ENCODE measurements around the gene SETD1B. TPM values are rescaled to one million over a fixed set of nuclear protein-coding genes. Genes with fewer than 3 reads are reported as not detected.

SETD1B gene
- total RNA-seq, 1 donor = 4.7 TPM

DNA sequence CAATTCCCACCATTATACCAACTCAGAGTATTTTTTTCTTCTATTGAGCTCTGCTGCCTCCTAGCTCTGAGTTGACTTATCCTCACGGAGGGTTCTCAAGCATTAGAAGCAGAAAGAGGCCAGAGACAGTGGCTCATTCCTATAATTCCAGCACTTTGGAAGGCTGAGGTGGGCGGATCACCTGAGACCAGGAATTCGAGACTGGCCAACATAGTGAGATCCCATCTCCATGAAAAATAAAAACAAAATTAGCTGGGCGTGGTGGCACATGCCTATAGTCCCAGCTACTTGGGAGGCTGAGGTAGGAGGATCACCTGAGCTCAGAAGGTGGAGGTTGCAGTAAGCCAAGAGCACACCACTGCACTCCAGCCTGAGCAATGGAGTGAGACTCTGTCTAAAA lies 33.9 kb downstream of the SETD1B start:
- TF ChIP-seq, protein P1, sequence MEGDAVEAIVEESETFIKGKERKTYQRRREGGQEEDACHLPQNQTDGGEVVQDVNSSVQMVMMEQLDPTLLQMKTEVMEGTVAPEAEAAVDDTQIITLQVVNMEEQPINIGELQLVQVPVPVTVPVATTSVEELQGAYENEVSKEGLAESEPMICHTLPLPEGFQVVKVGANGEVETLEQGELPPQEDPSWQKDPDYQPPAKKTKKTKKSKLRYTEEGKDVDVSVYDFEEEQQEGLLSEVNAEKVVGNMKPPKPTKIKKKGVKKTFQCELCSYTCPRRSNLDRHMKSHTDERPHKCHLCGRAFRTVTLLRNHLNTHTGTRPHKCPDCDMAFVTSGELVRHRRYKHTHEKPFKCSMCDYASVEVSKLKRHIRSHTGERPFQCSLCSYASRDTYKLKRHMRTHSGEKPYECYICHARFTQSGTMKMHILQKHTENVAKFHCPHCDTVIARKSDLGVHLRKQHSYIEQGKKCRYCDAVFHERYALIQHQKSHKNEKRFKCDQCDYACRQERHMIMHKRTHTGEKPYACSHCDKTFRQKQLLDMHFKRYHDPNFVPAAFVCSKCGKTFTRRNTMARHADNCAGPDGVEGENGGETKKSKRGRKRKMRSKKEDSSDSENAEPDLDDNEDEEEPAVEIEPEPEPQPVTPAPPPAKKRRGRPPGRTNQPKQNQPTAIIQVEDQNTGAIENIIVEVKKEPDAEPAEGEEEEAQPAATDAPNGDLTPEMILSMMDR (IDR thresholded peaks at IDR 0.05; ENCODE audit: insufficient read depth, low read depth, low read length) = peak; percentile 11
- no peak for DNase-seq (ENCODE audit: low read depth)
- no peak overlapping the region for H3K4me3 ChIP-seq (ENCODE audit: low read depth, low read length)

DNA sequence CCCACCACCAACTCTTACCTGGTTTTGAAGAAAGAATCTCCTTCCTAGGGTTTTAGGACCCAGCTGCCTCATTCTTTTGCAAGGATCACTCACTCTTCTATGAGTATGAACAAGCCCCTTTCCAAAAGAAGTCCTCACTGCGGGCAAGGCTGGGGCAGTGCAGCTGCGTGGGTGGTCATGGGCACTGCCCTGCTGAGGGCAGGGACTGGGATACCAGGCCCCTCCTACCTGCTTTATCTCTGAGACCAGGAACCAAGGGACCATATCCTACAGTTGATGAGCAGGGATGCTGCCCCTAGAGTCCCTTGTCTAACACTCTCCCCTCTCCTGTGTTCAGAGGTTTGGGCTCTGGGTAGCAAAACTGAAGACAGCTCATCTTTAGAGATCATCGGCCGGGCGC lies 34.3 kb downstream of the SETD1B start:
- no peak for DNase-seq (ENCODE audit: low read depth)
- no peak overlapping the region for H3K4me3 ChIP-seq (ENCODE audit: low read depth, low read length)
- TF ChIP-seq, protein P1 (IDR thresholded peaks at IDR 0.05; ENCODE audit: insufficient read depth, low read depth, low read length) = no peak

DNA sequence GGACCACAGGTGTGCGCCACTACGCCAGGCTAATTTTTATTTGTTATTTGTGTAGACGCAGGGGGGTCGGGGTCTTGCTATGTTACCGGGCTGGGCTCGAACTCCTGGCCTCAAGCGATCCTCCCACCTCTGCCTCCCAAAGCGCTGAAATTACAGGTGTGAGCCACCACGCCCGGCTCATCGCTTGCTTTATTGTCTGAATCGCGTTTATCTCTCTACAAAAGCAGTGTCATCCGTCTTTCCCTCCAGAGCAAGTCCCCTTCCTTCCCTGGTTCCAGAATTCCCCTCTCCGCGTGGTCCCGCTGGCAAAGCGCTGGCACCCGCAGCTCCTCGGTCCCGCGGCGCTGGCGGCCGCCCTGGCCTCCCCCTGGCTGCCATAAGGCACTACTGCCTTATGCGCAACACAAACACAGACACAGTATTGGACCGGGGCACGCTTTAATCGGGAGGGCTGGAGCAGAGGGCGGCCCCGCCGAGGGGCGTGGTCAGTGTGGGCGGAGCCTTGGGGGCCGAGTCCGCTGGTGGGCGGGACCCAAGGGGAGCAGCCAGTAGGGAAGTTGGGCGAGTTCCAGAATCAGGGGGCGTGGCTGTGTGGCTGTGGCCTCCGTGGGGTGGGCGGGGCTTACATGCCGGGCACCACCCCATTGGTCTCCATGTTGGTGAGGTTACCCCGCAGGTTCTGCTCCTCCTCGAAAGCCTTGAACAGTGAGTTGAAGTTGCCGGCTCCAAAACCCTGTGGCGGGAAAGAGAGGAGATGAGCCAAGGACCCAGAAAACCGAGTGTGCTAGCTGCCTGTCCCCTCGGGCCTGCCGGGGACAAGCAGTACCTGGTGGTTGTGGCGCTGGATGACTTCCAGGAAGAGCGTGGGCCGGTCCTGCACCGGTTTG lies 35.5 kb downstream of the SETD1B start:
- H3K4me3 ChIP-seq (ENCODE audit: low read depth, low read length) = peak overlapping the region; percentile 78

DNA sequence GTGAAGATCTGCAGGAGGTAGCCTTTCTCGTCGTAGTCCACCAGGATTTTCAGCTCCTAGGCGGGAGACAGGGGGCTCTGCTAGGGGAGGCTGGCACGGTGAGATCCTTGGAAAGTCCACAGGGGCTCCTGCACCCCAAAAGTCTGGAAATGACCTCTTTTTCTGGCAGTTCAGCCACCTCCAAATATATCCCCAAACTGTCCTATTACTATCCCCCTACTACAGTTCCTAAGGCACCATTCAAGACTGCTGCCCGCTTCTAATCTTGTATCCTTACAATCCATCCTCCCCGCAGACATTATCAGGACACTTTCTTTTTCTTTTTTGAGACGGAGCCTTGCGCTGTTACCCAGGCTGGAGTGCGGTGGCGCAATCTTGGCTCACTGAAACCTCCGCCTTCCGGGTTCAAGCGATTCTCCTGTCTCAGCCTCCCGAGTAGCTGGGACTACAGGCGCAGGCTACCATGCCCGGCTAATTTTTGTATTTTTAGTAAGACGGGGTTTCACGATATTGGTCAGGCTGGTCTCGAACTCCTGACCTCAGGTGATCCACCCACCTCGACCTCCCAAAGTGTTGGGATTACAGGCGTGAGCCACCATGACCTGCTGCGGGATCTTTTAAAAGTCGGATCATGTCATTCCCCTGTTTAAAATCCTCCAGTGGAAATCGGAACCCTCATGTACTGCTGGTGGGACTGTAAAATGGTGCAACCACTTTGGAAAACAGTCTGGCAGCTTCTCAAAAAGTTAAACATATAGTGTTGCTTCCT lies 36.4 kb downstream of the SETD1B start:
- DNase-seq (ENCODE audit: low read depth) = peak; percentile 15
- TF ChIP-seq, protein P1 (IDR thresholded peaks at IDR 0.05; ENCODE audit: insufficient read depth, low read depth, low read length) = no peak
- peak overlapping the region; percentile 78 for H3K4me3 ChIP-seq (ENCODE audit: low read depth, low read length)

More for the DNA sequence above, 35.5 kb downstream of the SETD1B start:
- peak; percentile 98 for DNase-seq (ENCODE audit: low read depth)
- TF ChIP-seq, protein P1 (IDR thresholded peaks at IDR 0.05; ENCODE audit: insufficient read depth, low read depth, low read length) = peak; percentile 46

DNA sequence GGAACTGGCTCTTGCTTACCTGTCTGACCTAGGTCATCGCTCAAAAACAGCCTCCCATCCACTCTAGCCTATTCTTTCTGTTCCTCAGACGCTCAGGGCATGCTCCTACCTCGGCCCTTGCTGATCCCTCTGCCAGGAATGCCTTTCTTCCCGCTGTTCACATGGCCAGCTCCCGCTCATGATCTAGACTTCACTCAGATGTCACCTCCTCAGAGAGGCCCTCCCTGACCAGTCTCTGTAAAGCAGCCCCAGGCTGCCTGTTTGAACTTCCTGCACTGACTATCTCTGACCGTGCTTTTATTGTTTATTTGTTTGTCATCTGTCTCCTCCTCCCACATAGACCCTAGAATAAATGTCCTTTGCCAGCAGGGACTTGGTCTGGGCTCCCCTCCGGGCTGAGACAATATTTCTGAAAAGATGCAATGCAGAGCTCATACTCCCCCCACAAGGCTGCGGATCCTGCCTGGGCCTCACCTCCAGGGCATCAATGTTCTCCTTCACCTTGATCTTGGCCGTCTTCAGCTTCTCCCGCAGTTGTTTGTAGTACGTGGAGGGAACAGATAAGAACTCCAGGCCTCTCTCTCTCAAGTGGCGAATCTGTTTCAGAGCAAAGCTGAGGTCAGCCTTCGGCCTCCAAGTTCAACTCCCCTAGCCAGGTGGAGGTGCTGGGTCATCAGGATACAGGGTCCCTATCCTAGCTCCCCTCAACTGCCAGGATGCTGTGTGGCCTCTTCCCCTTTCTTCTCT lies 39.6 kb downstream of the SETD1B start:
- no peak for DNase-seq (ENCODE audit: low read depth)
- H3K4me3 ChIP-seq (ENCODE audit: low read depth, low read length) = no peak overlapping the region
- TF ChIP-seq, protein P1 (IDR thresholded peaks at IDR 0.05; ENCODE audit: insufficient read depth, low read depth, low read length) = no peak

DNA sequence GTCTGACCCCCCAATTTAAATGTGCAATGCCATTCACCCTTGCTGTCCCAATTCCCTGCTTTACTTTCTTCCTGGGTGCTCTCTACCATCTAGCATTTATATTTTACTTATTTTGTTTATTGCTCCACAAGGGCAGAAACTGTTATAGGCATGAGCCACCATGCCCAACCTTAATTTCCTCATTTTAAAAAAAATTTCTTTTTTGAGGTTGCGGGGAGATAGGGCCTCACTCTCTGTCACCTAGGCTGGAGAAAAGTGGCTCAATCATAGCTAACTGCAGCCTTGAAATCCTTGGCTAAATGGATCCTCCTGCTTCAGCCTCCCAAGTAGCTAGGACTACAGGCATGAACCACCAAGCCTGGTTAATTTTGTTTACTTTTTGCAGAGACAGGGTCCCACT lies 41.9 kb downstream of the SETD1B start:
- no peak for DNase-seq (ENCODE audit: low read depth)
- TF ChIP-seq, protein P1 (IDR thresholded peaks at IDR 0.05; ENCODE audit: insufficient read depth, low read depth, low read length) = no peak

More for the DNA sequence above, 41.9 kb downstream of the SETD1B start:
- no peak overlapping the region for H3K4me3 ChIP-seq (ENCODE audit: low read depth, low read length)
